HG02642 (cell line): ENCODE results near the gene ENPP6.

Experiments used
- ATAC-seq: cut with Tn5 transposase; IDR thresholded peaks from one replicate; pipeline ENCODE4 v1.9.1; 2021; ENCODE audit warnings: mild to moderate bottlenecking; ENCODE audit not compliant: unreplicated experiment, poor library complexity

The ENPP6 gene

GRCh38 chr4:184217634-184218033, at the start of gene ENPP6:
Gene ENPP6, minus strand, starts transcription at chr4:184217873. Its CDS starts 54 bp downstream, at chr4:184217819.
- ATAC-seq: no peak

GRCh38 chr4:184267206-184267608, 49.5 kb upstream of the ENPP6 start:
- ATAC-seq: no peak

- peak; percentile 23 for ATAC-seq
Observed at GRCh38 chr4:184265546-184266351, 48.1 kb upstream of the ENPP6 start.

- peak; percentile 34 for ATAC-seq
Observed at GRCh38 chr4:184263910-184264732, 46.4 kb upstream of the ENPP6 start.

- no peak for ATAC-seq
Observed at GRCh38 chr4:184263461-184263860, 45.8 kb upstream of the ENPP6 start.

- no peak for ATAC-seq
Observed at GRCh38 chr4:184262901-184263300, 45.2 kb upstream of the ENPP6 start.

- no peak for ATAC-seq
Observed at GRCh38 chr4:184261246-184261645, 43.6 kb upstream of the ENPP6 start.

GRCh38 chr4:184259866-184260265, 42.2 kb upstream of the ENPP6 start:
- ATAC-seq: no peak

- no peak for ATAC-seq
Observed at GRCh38 chr4:184259081-184259480, 41.4 kb upstream of the ENPP6 start.

- ATAC-seq: no peak
Observed at GRCh38 chr4:184255871-184256642, 38.4 kb upstream of the ENPP6 start.

- ATAC-seq: no peak
Observed at GRCh38 chr4:184255361-184255760, 37.7 kb upstream of the ENPP6 start.

- no peak for ATAC-seq
Observed at GRCh38 chr4:184253072-184253420, 35.4 kb upstream of the ENPP6 start.

- no peak for ATAC-seq
Observed at GRCh38 chr4:184252136-184253071, 34.7 kb upstream of the ENPP6 start.

- no peak for ATAC-seq
Observed at GRCh38 chr4:184251670-184251980, 34.0 kb upstream of the ENPP6 start.

- peak; percentile 66 for ATAC-seq
Observed at GRCh38 chr4:184250795-184251669, 33.4 kb upstream of the ENPP6 start.

GRCh38 chr4:184248216-184248615, 30.5 kb upstream of the ENPP6 start:
- ATAC-seq: no peak

- no peak for ATAC-seq
Observed at GRCh38 chr4:184247421-184247820, 29.7 kb upstream of the ENPP6 start.

- no peak for ATAC-seq
Observed at GRCh38 chr4:184246426-184246825, 28.8 kb upstream of the ENPP6 start.
